GM06990 (cell line): ENCODE results near the gene APBA3.

Source experiments
- DNase-seq: peaks from one replicate; pipeline ENCODE4 v3.0.0-alpha.2; 2011; ENCODE audit not compliant: insufficient read length; ENCODE audit errors: extremely low read depth
- H3K27me3 ChIP-seq: replicated peaks from 2 replicates; pipeline ENCODE4 v1.6.0; 2011; ENCODE audit warnings: low read length; ENCODE audit not compliant: control insufficient read depth, insufficient read depth
- H3K36me3 ChIP-seq: 2 replicates; pipeline ENCODE4 v1.5.1; 2011; ENCODE audit warnings: low read length; ENCODE audit not compliant: control insufficient read depth, insufficient read depth
- H3K4me3 ChIP-seq: replicated peaks from 2 replicates; pipeline ENCODE4 v1.5.1; 2011; ENCODE audit warnings: low read depth, mild to moderate bottlenecking, control low read depth, low read length
- CTCF ChIP-seq: IDR thresholded peaks from 2 replicates; pipeline ENCODE4 v1.5.1; 2011; ENCODE audit warnings: low read length, control low read depth, mild to moderate bottlenecking, inconsistent platforms; ENCODE audit not compliant: insufficient read depth, poor library complexity, severe bottlenecking

The APBA3 gene

GRCh38 chr19:3761382-3762129, at the start of gene APBA3:
Gene APBA3, minus strand, starts transcription at chr19:3761692. Its CDS starts 1,428 bp downstream, at chr19:3760264.
- Histone ChIP-seq H3K27me3 (no peaks in the 10 kb centered on the region), H3K4me3 (peak within 1 kb of the TSS; percentile 76), H3K36me3 (peaks cover 14% of the 10 kb centered on the region)
- peak; percentile 92 for DNase-seq
- peak; percentile 90 for TF ChIP-seq CTCF

GRCh38 chr19:3810708-3811355, 49.3 kb upstream of the APBA3 start:
- Histone ChIP-seq H3K27me3 (no peaks in the 10 kb centered on the region), H3K36me3 (no peaks in the 10 kb centered on the region), H3K4me3 (peak overlapping the region; percentile 7; the same call in 1 of the 2 replicates)
- DNase-seq: no peak
- no peak for TF ChIP-seq CTCF

GRCh38 chr19:3809881-3810707, 48.6 kb upstream of the APBA3 start:
- no peaks in the 10 kb centered on the region for H3K27me3 ChIP-seq
- DNase-seq: peak; percentile 73
- no peaks in the 10 kb centered on the region for H3K36me3 ChIP-seq
- H3K4me3 ChIP-seq: peak overlapping the region; percentile 7; the same call in 1 of the 2 replicates
- no peak for TF ChIP-seq CTCF

- DNase-seq: no peak
- H3K27me3 ChIP-seq: no peaks in the 10 kb centered on the region
- TF ChIP-seq CTCF: no peak
- no peak overlapping the region for H3K4me3 ChIP-seq
- no peaks in the 10 kb centered on the region for H3K36me3 ChIP-seq
These were observed 47.1 kb upstream of the APBA3 start for GRCh38 chr19:3808420-3809143.

GRCh38 chr19:3807574-3808354, 46.3 kb upstream of the APBA3 start:
- TF ChIP-seq CTCF: no peak
- Histone ChIP-seq H3K4me3 (no peak overlapping the region), H3K36me3 (no peaks in the 10 kb centered on the region), H3K27me3 (no peaks in the 10 kb centered on the region)
- no peak for DNase-seq
